ENCODE data around the gene PCF11. TPM values are rescaled to one million over a fixed set of nuclear protein-coding genes. Genes with fewer than 3 reads are reported as not detected.

PCF11 gene
- total RNA-seq, 4 donors from 2014 or later, result 32.2 to 91.7 (median 60.6) TPM

GRCh38 chr11:83174008-83174407 is 17.1 kb downstream of the PCF11 start:
- no peak for ATAC-seq
- Histone ChIP-seq H3K27me3 (no peaks in the 10 kb centered on the region), H3K4me1 (peaks cover 25 to 72% (median 26%) of the 10 kb centered on the region in 3 donors), H3K27ac (no peak overlapping the region), H3K36me3 (peaks cover 5 to 74% of the 10 kb centered on the region in 2 donors), H3K4me3 (no peak overlapping the region), H3K9me3 (no peaks in the 10 kb centered on the region)
- no peak for TF ChIP-seq POLR2AphosphoS5 (IDR thresholded peaks at IDR 0.05)
- TF ChIP-seq POLR2A (IDR thresholded peaks at IDR 0.05), result no peak
- no peak for TF ChIP-seq CTCF (IDR thresholded peaks at IDR 0.05)
- no peak for TF ChIP-seq EP300 (IDR thresholded peaks at IDR 0.05)

- Histone ChIP-seq H3K4me1 (peaks cover 20 to 54% (median 21%) of the 10 kb centered on the region in 3 donors), H3K27me3 (no peaks in the 10 kb centered on the region), H3K27ac (no peak overlapping the region), H3K9me3 (no peaks in the 10 kb centered on the region), H3K36me3 (peaks cover 0 to 77% of the 10 kb centered on the region in 2 donors), H3K4me3 (no peak overlapping the region)
- WGBS, 2 donors (ENCODE audit: low coverage in 1 of 2), result 73% methylated on average over 1 of the region's 1 CpG; no CpG with 5 or more reads in 1 of the 2 donors
- TF ChIP-seq POLR2AphosphoS5 (IDR thresholded peaks at IDR 0.05) (no peak), EP300 (IDR thresholded peaks at IDR 0.05) (no peak), CTCF (IDR thresholded peaks at IDR 0.05) (no peak), POLR2A (IDR thresholded peaks at IDR 0.05) (no peak)
- ATAC-seq, result no peak
Observed at GRCh38 chr11:83175815-83176214, 18.9 kb downstream of the PCF11 start.

- H3K9me3 ChIP-seq, result no peaks in the 10 kb centered on the region
- 30 to 48% methylated on average over 2 of the region's 2 CpGs for WGBS, 2 donors (ENCODE audit: low coverage in 1 of 2)
- no peak overlapping the region for H3K27ac ChIP-seq
- H3K4me3 ChIP-seq, result no peak overlapping the region
- no peaks in the 10 kb centered on the region for H3K27me3 ChIP-seq
- H3K4me1 ChIP-seq, result peaks cover 0 to 7% (median 0%) of the 10 kb centered on the region in 3 donors
- ATAC-seq, result no peak
- peaks cover 7 to 99% of the 10 kb centered on the region in 2 donors for H3K36me3 ChIP-seq
- TF ChIP-seq EP300 (IDR thresholded peaks at IDR 0.05) (no peak), POLR2A (IDR thresholded peaks at IDR 0.05) (no peak)
Observed at GRCh38 chr11:83181815-83182214, 24.9 kb downstream of the PCF11 start.

GRCh38 chr11:83185767-83186166 is 28.8 kb downstream of the PCF11 start:
- ATAC-seq, result no peak
- peaks cover 7 to 93% of the 10 kb centered on the region in 2 donors for H3K36me3 ChIP-seq
- H3K9me3 ChIP-seq, result no peaks in the 10 kb centered on the region
- no peak overlapping the region for H3K27ac ChIP-seq
- H3K27me3 ChIP-seq, result no peaks in the 10 kb centered on the region
- 89 to 90% methylated on average over 1 of the region's 1 CpG for WGBS, 2 donors (ENCODE audit: low coverage in 1 of 2)
- TF ChIP-seq CTCF (IDR thresholded peaks at IDR 0.05) (no peak), POLR2A (IDR thresholded peaks at IDR 0.05) (no peak), POLR2AphosphoS5 (IDR thresholded peaks at IDR 0.05) (no peak), EP300 (IDR thresholded peaks at IDR 0.05) (no peak)
- peaks cover 0 to 7% (median 0%) of the 10 kb centered on the region in 3 donors for H3K4me1 ChIP-seq
- H3K4me3 ChIP-seq, result no peak overlapping the region

- no peaks in the 10 kb centered on the region for H3K27me3 ChIP-seq
- TF ChIP-seq POLR2AphosphoS5 (IDR thresholded peaks at IDR 0.05) (no peak), POLR2A (IDR thresholded peaks at IDR 0.05) (no peak), EP300 (IDR thresholded peaks at IDR 0.05) (no peak), CTCF (IDR thresholded peaks at IDR 0.05) (no peak)
- H3K36me3 ChIP-seq, result peaks cover 7 to 93% of the 10 kb centered on the region in 2 donors
- 100% methylated on average over 4 of the region's 4 CpGs for WGBS, 2 donors (ENCODE audit: low coverage in 1 of 2)
- H3K4me3 ChIP-seq, result no peak overlapping the region
- H3K27ac ChIP-seq, result no peak overlapping the region
- no peak for ATAC-seq
- no peaks in the 10 kb centered on the region for H3K9me3 ChIP-seq
- peaks cover 0 to 15% (median 7%) of the 10 kb centered on the region in 3 donors for H3K4me1 ChIP-seq
Observed at GRCh38 chr11:83187465-83187864, 30.5 kb downstream of the PCF11 start.
